ENCODE results near the gene JUND. TPM values are rescaled to one million over a fixed set of nuclear protein-coding genes. Genes with fewer than 3 reads are reported as not detected.

The JUND gene
- total RNA-seq, 1 experiment from 2014 or later: 151 TPM

GRCh38 chr19:18278521-18279265, 2.7 kb downstream of the JUND start:
- TF ChIP-seq, protein P1, sequence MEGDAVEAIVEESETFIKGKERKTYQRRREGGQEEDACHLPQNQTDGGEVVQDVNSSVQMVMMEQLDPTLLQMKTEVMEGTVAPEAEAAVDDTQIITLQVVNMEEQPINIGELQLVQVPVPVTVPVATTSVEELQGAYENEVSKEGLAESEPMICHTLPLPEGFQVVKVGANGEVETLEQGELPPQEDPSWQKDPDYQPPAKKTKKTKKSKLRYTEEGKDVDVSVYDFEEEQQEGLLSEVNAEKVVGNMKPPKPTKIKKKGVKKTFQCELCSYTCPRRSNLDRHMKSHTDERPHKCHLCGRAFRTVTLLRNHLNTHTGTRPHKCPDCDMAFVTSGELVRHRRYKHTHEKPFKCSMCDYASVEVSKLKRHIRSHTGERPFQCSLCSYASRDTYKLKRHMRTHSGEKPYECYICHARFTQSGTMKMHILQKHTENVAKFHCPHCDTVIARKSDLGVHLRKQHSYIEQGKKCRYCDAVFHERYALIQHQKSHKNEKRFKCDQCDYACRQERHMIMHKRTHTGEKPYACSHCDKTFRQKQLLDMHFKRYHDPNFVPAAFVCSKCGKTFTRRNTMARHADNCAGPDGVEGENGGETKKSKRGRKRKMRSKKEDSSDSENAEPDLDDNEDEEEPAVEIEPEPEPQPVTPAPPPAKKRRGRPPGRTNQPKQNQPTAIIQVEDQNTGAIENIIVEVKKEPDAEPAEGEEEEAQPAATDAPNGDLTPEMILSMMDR (conservative IDR thresholded peaks at IDR 0.05; ENCODE audit: low read depth, low read length): peak; percentile 63
- TF ChIP-seq EZH2phosphoT487 (IDR thresholded peaks at IDR 0.05; ENCODE audit: borderline replicate concordance, low read length): no peak
- H3K4me2 ChIP-seq (ENCODE audit: low read length): peak overlapping the region; percentile 83
- peak overlapping the region; percentile 79; the same call in 1 of the 2 replicates for H3K9ac ChIP-seq (ENCODE audit: low read length)
- H3K4me3 ChIP-seq (ENCODE audit: low read length): peak overlapping the region; percentile 82
- ChIA-PET CTCF (interaction anchor here (0.5 to 1.6 kb wide), 8 partner anchors 11 to 107 kb away, joined by 3 to 64 read pairs (median 5); partner anchors contain the start of gene GDF15), POLR2A (ENCODE audit: unreplicated experiment) (interaction anchor here (1.0 to 3.8 kb wide), 2 partner anchors 44 to 50 kb away, joined by 9 to 47 read pairs; partner anchors contain the start of gene LSM4)
- H3F3A ChIP-seq (ENCODE audit: low read length, unreplicated experiment): no peaks in the 10 kb centered on the region
- peaks cover 29% of the 10 kb centered on the region for H3K79me2 ChIP-seq (ENCODE audit: low read length)
- intact Hi-C loops (cut with micrococcal nuclease): loop anchor here (1.0 to 10.0 kb wide), 3 partner anchors 45 to 136 kb away; partner anchors contain the start of genes LSM4 and SSBP4
- peaks cover 33% of the 10 kb centered on the region for H3K4me1 ChIP-seq (ENCODE audit: insufficient read depth, low read length)
- ATAC-seq: no peak
- H4K20me1 ChIP-seq (ENCODE audit: low read length): peaks cover 13% of the 10 kb centered on the region
- no TSS peak for BruUV-seq (replicated peaks)
- H2AFZ ChIP-seq (ENCODE audit: low read length): no peak overlapping the region
- no peaks in the 10 kb centered on the region for H3K36me3 ChIP-seq (ENCODE audit: low read depth, low read length)
- H3K9me2 ChIP-seq (replicated peaks; ENCODE audit: low read length): no peaks in the 10 kb centered on the region
- H3K27me3 ChIP-seq (ENCODE audit: low read length): no peaks in the 10 kb centered on the region
- H3K27ac ChIP-seq (ENCODE audit: low read length): no peak overlapping the region
- no peaks in the 10 kb centered on the region for H3K9me3 ChIP-seq (ENCODE audit: low read length)
- no peak for DNase-seq

DNA sequence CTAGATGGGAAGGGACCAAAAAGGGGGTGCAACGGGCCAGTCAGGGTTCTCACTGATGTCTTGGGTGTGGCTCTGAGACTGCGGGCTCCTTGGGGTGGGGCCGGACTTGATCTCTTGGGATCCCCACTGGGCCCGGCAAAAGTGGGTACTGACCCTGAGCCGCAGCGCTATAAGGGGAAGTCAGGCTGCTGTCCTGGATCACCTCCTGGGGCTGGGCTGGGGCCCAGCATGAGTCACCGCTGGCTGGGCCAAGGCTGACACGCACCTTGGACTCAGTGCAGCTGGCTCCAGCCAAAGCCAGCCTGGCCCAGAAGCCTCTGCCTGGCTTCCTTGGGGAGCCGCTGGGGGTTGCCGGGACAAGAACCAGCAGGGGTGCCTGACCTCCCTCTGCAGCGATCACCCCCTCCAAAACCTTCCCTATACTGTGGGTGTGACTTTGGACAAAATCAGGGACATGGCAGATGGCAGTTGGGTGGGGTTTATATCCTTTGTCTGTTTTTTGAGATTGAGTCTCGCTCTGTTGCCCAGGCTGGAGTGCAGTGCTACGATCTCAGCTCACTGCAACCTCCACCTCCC, 6.6 kb downstream of the JUND start:
- CTCF ChIA-PET: interaction anchor here (1.4 kb wide), 1 partner anchor 54 kb away, joined by 8 read pairs; no protein-coding TSS in a partner anchor
- H4K20me1 ChIP-seq (ENCODE audit: low read length): peaks cover 13% of the 10 kb centered on the region
- H3K4me2 ChIP-seq (ENCODE audit: low read length): peak overlapping the region; percentile 69
- DNase-seq (peak; percentile 89), ATAC-seq (peak; percentile 85)
- H3K79me2 ChIP-seq (ENCODE audit: low read length): peaks cover 18% of the 10 kb centered on the region
- H3K27ac ChIP-seq (ENCODE audit: low read length): peak overlapping the region; percentile 71
- no peaks in the 10 kb centered on the region for H3K36me3 ChIP-seq (ENCODE audit: low read depth, low read length)
- H3K9me2 ChIP-seq (replicated peaks; ENCODE audit: low read length): no peaks in the 10 kb centered on the region
- no peaks in the 10 kb centered on the region for H3K9me3 ChIP-seq (ENCODE audit: low read length)
- BruUV-seq (replicated peaks): no TSS peak
- no peak overlapping the region for H2AFZ ChIP-seq (ENCODE audit: low read length)
- H3K4me1 ChIP-seq (ENCODE audit: insufficient read depth, low read length): peaks cover 23% of the 10 kb centered on the region
- intact Hi-C loops (cut with micrococcal nuclease): loop anchor here (1.0 to 10.0 kb wide), 2 partner anchors 53 to 140 kb away; partner anchors contain the start of gene SSBP4
- TF ChIP-seq, protein P1 (conservative IDR thresholded peaks at IDR 0.05; ENCODE audit: low read depth, low read length): no peak
- TF ChIP-seq EZH2phosphoT487 (IDR thresholded peaks at IDR 0.05; ENCODE audit: borderline replicate concordance, low read length) (no peak), EZH2 (IDR thresholded peaks at IDR 0.05; ENCODE audit: low read length, unreplicated experiment) (no peak)
- H3F3A ChIP-seq (ENCODE audit: low read length, unreplicated experiment): no peaks in the 10 kb centered on the region
- H3K4me3 ChIP-seq (ENCODE audit: low read length): no peak overlapping the region
- no peaks in the 10 kb centered on the region for H3K27me3 ChIP-seq (ENCODE audit: low read length)
- POLR2A ChIA-PET (ENCODE audit: unreplicated experiment): interaction anchor here (0.6 kb wide), 1 partner anchor 80 kb away, joined by 22 read pairs; no protein-coding TSS in a partner anchor
- H3K9ac ChIP-seq (ENCODE audit: low read length): no peak overlapping the region

All from PC-3 (cell line).